ENCODE measurements around the gene KCTD16.

Gene KCTD16

GRCh38 chr5:144167998-144168397, 2.7 kb upstream of the KCTD16 start:
- no peak for DNase-seq

- DNase-seq, result no peak
These were observed 783 bp upstream of the KCTD16 start for GRCh38 chr5:144169904-144170275.

- no peak for DNase-seq
These were observed 3.1 kb downstream of the KCTD16 start for GRCh38 chr5:144173766-144174165.

GRCh38 chr5:144177548-144177947, 6.9 kb downstream of the KCTD16 start:
- DNase-seq, result no peak

- no peak for DNase-seq
These were observed 8.6 kb downstream of the KCTD16 start for GRCh38 chr5:144179226-144179625.

- DNase-seq, result peak in 1 of 2 experiments; percentile 24
These were observed 12.7 kb downstream of the KCTD16 start for GRCh38 chr5:144183254-144183889.

- no peak for DNase-seq
These were observed 17.1 kb downstream of the KCTD16 start for GRCh38 chr5:144187699-144188294.

- DNase-seq, result no peak
These were observed 19.2 kb downstream of the KCTD16 start for GRCh38 chr5:144189800-144190429.

- no peak for DNase-seq
These were observed 20.9 kb downstream of the KCTD16 start for GRCh38 chr5:144191531-144191930.

GRCh38 chr5:144191998-144192397, 21.3 kb downstream of the KCTD16 start:
- no peak for DNase-seq

GRCh38 chr5:144192661-144193060, 22.0 kb downstream of the KCTD16 start:
- DNase-seq, result no peak

- DNase-seq, result no peak
These were observed 23.5 kb downstream of the KCTD16 start for GRCh38 chr5:144194144-144194543.

- no peak for DNase-seq
These were observed 24.8 kb downstream of the KCTD16 start for GRCh38 chr5:144195448-144195847.

- no peak for DNase-seq
These were observed 25.9 kb downstream of the KCTD16 start for GRCh38 chr5:144196612-144197011.

GRCh38 chr5:144198386-144198785, 27.7 kb downstream of the KCTD16 start:
- DNase-seq, result no peak

GRCh38 chr5:144201588-144201987, 30.9 kb downstream of the KCTD16 start:
- DNase-seq, result no peak

- DNase-seq, result no peak
These were observed 31.4 kb downstream of the KCTD16 start for GRCh38 chr5:144202072-144202471.

GRCh38 chr5:144202726-144203125, 32.1 kb downstream of the KCTD16 start:
- DNase-seq, result no peak

GRCh38 chr5:144203750-144204596, 33.3 kb downstream of the KCTD16 start:
- DNase-seq, result peak; percentile 17 to 33

- no peak for DNase-seq
These were observed 34.5 kb downstream of the KCTD16 start for GRCh38 chr5:144205141-144205551.

- no peak for DNase-seq
These were observed 35.5 kb downstream of the KCTD16 start for GRCh38 chr5:144206141-144206540.

- DNase-seq, result no peak
These were observed 37.3 kb downstream of the KCTD16 start for GRCh38 chr5:144207875-144208444.

GRCh38 chr5:144209361-144209760, 38.7 kb downstream of the KCTD16 start:
- DNase-seq, result no peak
